PC-3 (cell line): ENCODE data around the gene ATP11C. TPM values are rescaled to one million over a fixed set of nuclear protein-coding genes. Genes with fewer than 3 reads are reported as not detected.

Experiments
- ATAC-seq: fragments of 200-7000 bp; cut with Tn5 transposase; 2 replicates; pipeline ENCODE4 v1.9.1; 2020; ENCODE audit warnings: mild to moderate bottlenecking, moderate library complexity
- BruUV-seq: library from RNA; stranded (reverse); fragments of 400-500 nt; replicated peaks from 2 replicates; lab custom pipeline; 2021; lab: Mats Ljungman, UMichigan
- CTCF ChIA-PET: fragments of 300-600 bp; sonication (Branson Sonifier 250); formaldehyde crosslinking; loops from one replicate; lab custom pipeline; 2022; ENCODE audit warnings: antibody characterized with exemption; lab: Charles Lee
- POLR2A ChIA-PET: fragments of 300-600 bp; sonication (Branson Sonifier 250); formaldehyde crosslinking; loops from one replicate; lab custom pipeline; 2022; ENCODE audit warnings: antibody characterized with exemption; ENCODE audit not compliant: unreplicated experiment; lab: Charles Lee
- DNase-seq: peaks from one replicate; pipeline ENCODE4 v3.0.0-alpha.2; 2015
- H2AFZ ChIP-seq: fragments of 300-600 bp; sonication (generic); 2 replicates; pipeline ENCODE4 v1.6.0; 2016; ENCODE audit warnings: antibody characterized with exemption, low read length
- H3F3A ChIP-seq: fragments of 300-600 bp; sonication (generic); one replicate; pipeline ENCODE4 v1.6.0; 2017; ENCODE audit warnings: antibody characterized with exemption, low read length, control low read depth, mild to moderate bottlenecking; ENCODE audit not compliant: unreplicated experiment
- H3K27ac ChIP-seq: fragments of 300-600 bp; sonication (generic); 2 replicates; pipeline ENCODE4 v1.5.1; 2016; ENCODE audit warnings: mild to moderate bottlenecking, low read length
- H3K27me3 ChIP-seq: fragments of 300-600 bp; sonication (generic); 2 replicates; pipeline ENCODE4 v1.6.1; 2016; ENCODE audit warnings: low read length, mixed read lengths
- H3K36me3 ChIP-seq: fragments of 300-600 bp; sonication (generic); 2 replicates; pipeline ENCODE4 v1.6.1; 2016; ENCODE audit warnings: low read depth, mixed run types, low read length, mixed read lengths
- H3K4me1 ChIP-seq: fragments of 300-600 bp; sonication (generic); 2 replicates; pipeline ENCODE4 v1.5.1; 2016; ENCODE audit warnings: low read length; ENCODE audit not compliant: insufficient read depth
- H3K4me2 ChIP-seq: fragments of 300-600 bp; sonication (generic); 2 replicates; pipeline ENCODE4 v1.6.0; 2016; ENCODE audit warnings: low read length
- H3K4me3 ChIP-seq: fragments of 300-600 bp; sonication (generic); 2 replicates; pipeline ENCODE4 v1.5.1; 2016; ENCODE audit warnings: mild to moderate bottlenecking, low read length, mixed read lengths
- H3K79me2 ChIP-seq: fragments of 300-600 bp; sonication (generic); 2 replicates; pipeline ENCODE4 v1.6.1; 2017; ENCODE audit warnings: low read length, mixed read lengths
- H3K9ac ChIP-seq: fragments of 300-600 bp; sonication (generic); 2 replicates; pipeline ENCODE4 v1.6.0; 2016; ENCODE audit warnings: mild to moderate bottlenecking, low read length
- H3K9me2 ChIP-seq: fragments of 300-600 bp; sonication (generic); replicated peaks from 2 replicates; pipeline ENCODE4 v1.6.1; 2016; ENCODE audit warnings: mixed run types, low read length, mixed read lengths
- H3K9me3 ChIP-seq: fragments of 300-600 bp; sonication (generic); 2 replicates; pipeline ENCODE4 v1.6.1; 2016; ENCODE audit warnings: low read length, mixed read lengths
- H4K20me1 ChIP-seq: fragments of 300-600 bp; sonication (generic); 2 replicates; pipeline ENCODE4 v1.6.1; 2016; ENCODE audit warnings: low read length, mixed read lengths
- EZH2 ChIP-seq: fragments of 300-600 bp; sonication (generic); IDR thresholded peaks from one replicate; pipeline ENCODE4 v1.6.1; 2017; ENCODE audit warnings: antibody characterized with exemption, mild to moderate bottlenecking, low read length; ENCODE audit not compliant: unreplicated experiment
- EZH2phosphoT487 ChIP-seq: fragments of 300-600 bp; sonication (generic); IDR thresholded peaks from 2 replicates; pipeline ENCODE4 v1.6.1; 2018; ENCODE audit warnings: mild to moderate bottlenecking, antibody characterized with exemption, low read length, borderline replicate concordance
- intact Hi-C: fragments of 100-400 bp; cut with micrococcal nuclease; formaldehyde crosslinking; loops from 2 replicates; pipeline ENCODE4 v1.9.0; 2023
- total RNA-seq: library from RNA; depleted of rRNA; stranded (reverse); fragments of >200 nt; gene quantifications from 2 replicates; pipeline ENCODE4 v1.2.3, GENCODE V29; 2014
- TF ChIP-seq, protein P1 (sequence below): fragments of 300-600 bp; sonication (generic); conservative IDR thresholded peaks from 2 replicates; pipeline ENCODE4 v1.5.1; 2017; ENCODE audit warnings: antibody characterized with exemption, low read depth, mild to moderate bottlenecking, low read length

The ATP11C gene
- total RNA-seq, 1 experiment from 2014 or later = 25.8 TPM

- Histone ChIP-seq H2AFZ (peak overlapping the region; percentile 78), H3K4me2 (peak overlapping the region; percentile 93), H3K27ac (no peak overlapping the region), H3K27me3 (no peaks in the 10 kb centered on the region), H3K4me1 (peaks cover 15% of the 10 kb centered on the region), H4K20me1 (no peaks in the 10 kb centered on the region), H3F3A (no peaks in the 10 kb centered on the region), H3K9me3 (no peaks in the 10 kb centered on the region), H3K36me3 (no peaks in the 10 kb centered on the region), H3K9me2 (no peaks in the 10 kb centered on the region), H3K9ac (peak overlapping the region; percentile 80), H3K4me3 (peak overlapping the region; percentile 89), H3K79me2 (peaks cover 55% of the 10 kb centered on the region)
- CTCF ChIA-PET = no interaction called here
- DNase-seq = peak; percentile 34
- BruUV-seq = TSS peak; percentile 24
- intact Hi-C loops = no loop called here
- peak; percentile 18 for ATAC-seq
- POLR2A ChIA-PET = no interaction called here
- TF ChIP-seq EZH2phosphoT487 = no peak
- TF ChIP-seq, protein P1, sequence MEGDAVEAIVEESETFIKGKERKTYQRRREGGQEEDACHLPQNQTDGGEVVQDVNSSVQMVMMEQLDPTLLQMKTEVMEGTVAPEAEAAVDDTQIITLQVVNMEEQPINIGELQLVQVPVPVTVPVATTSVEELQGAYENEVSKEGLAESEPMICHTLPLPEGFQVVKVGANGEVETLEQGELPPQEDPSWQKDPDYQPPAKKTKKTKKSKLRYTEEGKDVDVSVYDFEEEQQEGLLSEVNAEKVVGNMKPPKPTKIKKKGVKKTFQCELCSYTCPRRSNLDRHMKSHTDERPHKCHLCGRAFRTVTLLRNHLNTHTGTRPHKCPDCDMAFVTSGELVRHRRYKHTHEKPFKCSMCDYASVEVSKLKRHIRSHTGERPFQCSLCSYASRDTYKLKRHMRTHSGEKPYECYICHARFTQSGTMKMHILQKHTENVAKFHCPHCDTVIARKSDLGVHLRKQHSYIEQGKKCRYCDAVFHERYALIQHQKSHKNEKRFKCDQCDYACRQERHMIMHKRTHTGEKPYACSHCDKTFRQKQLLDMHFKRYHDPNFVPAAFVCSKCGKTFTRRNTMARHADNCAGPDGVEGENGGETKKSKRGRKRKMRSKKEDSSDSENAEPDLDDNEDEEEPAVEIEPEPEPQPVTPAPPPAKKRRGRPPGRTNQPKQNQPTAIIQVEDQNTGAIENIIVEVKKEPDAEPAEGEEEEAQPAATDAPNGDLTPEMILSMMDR = no peak
These were observed 1.8 kb downstream of the ATP11C start for GRCh38 chrX:139930916-139931645.

DNA sequence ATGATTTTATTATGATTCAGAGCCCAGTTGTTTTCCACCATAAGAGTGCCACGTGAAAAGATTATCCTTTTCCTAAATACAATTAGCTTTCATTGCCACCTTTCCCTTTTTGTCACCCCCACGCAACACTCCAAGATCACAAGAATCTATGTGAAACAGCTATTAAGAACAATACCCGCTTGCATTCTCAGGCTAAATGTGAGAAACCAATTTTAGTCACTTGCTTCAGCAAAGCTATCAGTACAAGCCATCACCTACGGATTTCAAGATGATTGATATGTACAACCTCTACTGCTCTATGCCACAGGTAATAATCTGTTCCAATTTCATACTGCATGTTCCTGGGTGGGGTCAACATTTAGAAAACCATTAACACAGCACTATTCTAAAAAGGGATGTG is 2.5 kb downstream of the ATP11C start:
- no peaks in the 10 kb centered on the region for H3K9me2 ChIP-seq
- peaks cover 15% of the 10 kb centered on the region for H3K4me1 ChIP-seq
- peak overlapping the region; percentile 80; the same call in 1 of the 2 replicates for H3K9ac ChIP-seq
- H3K4me3 ChIP-seq = peak overlapping the region; percentile 89
- DNase-seq (no peak), ATAC-seq (no peak)
- H3K79me2 ChIP-seq = peaks cover 62% of the 10 kb centered on the region
- no peaks in the 10 kb centered on the region for H3K27me3 ChIP-seq
- H3K36me3 ChIP-seq = no peaks in the 10 kb centered on the region
- intact Hi-C loops = no loop called here
- ChIA-PET POLR2A (no interaction called here), CTCF (no interaction called here)
- peak overlapping the region; percentile 78 for H2AFZ ChIP-seq
- peak overlapping the region; percentile 93 for H3K4me2 ChIP-seq
- TF ChIP-seq, protein P1 = no peak
- no peak for TF ChIP-seq EZH2
- no peaks in the 10 kb centered on the region for H4K20me1 ChIP-seq
- no peaks in the 10 kb centered on the region for H3F3A ChIP-seq
- H3K27ac ChIP-seq = no peak overlapping the region
- BruUV-seq = no TSS peak
- no peaks in the 10 kb centered on the region for H3K9me3 ChIP-seq

DNA sequence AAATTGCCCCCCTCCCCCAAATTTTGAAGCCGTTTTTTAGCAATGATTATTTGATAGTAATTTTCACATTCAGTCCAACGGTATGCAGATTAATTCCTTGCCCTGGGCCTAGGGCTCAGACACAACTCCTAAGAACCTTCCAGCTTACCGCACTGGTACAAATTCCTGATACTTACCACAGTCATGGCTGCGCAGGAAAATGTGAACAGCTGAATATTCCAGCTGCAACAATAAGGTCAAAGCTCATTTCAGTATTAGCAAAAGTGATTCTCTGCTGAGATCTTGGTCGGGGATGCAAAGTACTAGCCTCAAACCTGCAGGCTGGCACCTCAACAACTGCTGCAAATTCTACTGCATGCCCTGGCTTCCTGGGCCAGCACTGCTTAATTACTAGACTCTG is 3.0 kb downstream of the ATP11C start:
- Histone ChIP-seq H3K79me2 (peaks cover 66% of the 10 kb centered on the region), H4K20me1 (no peaks in the 10 kb centered on the region), H3F3A (no peaks in the 10 kb centered on the region), H3K9ac (no peak overlapping the region), H3K36me3 (no peaks in the 10 kb centered on the region), H3K27ac (no peak overlapping the region), H3K9me2 (no peaks in the 10 kb centered on the region), H3K4me2 (peak overlapping the region; percentile 93), H3K4me3 (peak overlapping the region; percentile 89; the same call in 1 of the 2 replicates), H3K27me3 (no peaks in the 10 kb centered on the region), H2AFZ (no peak overlapping the region), H3K9me3 (no peaks in the 10 kb centered on the region), H3K4me1 (peaks cover 15% of the 10 kb centered on the region)
- intact Hi-C loops = no loop called here
- POLR2A ChIA-PET = no interaction called here
- no peak for ATAC-seq
- BruUV-seq = no TSS peak
- CTCF ChIA-PET = no interaction called here
- TF ChIP-seq, protein P1 = no peak
- TF ChIP-seq EZH2 (no peak), EZH2phosphoT487 (no peak)
- DNase-seq = no peak
